Fibroblast of pulmonary artery (primary cell): ENCODE results near the gene PAQR5.
A peak's percentile ranks its signal among the peaks of the same experiment; 100 is the strongest.

ENCODE experiments used
- DNase-seq: peaks from one replicate; pipeline ENCODE4 v3.0.0-alpha.2; 2010; ENCODE audit warnings: low read depth
- H3K4me3 ChIP-seq: replicated peaks from 2 replicates; pipeline ENCODE4 v1.5.1; 2011; ENCODE audit warnings: low read depth, mild to moderate bottlenecking, control low read depth, low read length, moderate library complexity
- TF ChIP-seq, protein P1 (sequence below): IDR thresholded peaks from 2 replicates; pipeline ENCODE4 v1.5.1; 2011; ENCODE audit warnings: mild to moderate bottlenecking, control low read depth, low read length, inconsistent platforms; ENCODE audit errors: missing control alignments

The PAQR5 gene

DNA sequence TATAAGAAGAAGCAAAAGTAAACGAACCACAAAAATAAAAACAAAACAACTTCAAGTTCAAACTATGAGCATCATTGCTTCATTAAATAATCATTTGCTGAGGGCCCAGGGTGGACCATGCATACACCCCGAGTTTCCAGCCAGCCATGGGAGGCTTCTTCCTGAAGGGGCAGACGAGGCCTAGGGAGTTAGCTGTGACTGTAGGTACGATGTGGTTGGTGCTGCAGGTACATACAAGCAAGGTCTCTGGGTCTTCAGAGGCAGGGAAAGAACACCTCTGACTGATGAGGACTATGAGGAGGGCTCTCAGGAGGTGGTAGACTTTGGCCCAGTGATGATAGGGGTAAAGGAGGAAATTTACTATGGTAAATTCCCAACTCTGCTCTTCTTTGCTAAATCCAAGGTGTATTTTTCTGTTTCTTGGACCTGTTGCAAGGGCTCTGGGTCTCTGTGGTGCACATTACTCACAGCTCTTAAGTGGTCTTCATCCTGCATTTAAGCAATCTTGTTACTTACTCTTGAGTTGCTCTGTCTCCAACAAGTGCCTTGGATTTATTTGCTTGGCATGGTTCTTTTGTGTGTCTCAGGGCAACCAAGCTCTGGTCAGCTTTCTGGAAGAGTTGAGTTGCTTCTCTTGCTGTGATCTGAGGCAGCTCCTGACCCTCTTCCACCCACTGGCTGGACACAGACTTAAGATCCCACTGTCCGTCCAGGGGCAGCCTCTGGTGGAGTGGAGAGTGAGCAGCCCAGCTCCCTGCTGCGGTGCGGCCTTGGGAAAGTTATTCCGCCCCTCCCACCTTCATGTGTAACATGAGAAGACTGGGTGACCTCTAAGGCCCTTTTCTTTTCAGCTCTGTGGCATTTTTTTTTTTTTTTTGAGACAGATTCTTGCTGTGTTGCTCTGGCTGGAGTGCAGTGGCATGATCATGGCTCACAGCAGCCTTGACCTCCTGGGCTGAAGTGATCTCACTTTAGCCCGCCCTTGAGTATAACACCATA is 59.4 kb downstream of the PAQR5 start:
- TF ChIP-seq, protein P1, sequence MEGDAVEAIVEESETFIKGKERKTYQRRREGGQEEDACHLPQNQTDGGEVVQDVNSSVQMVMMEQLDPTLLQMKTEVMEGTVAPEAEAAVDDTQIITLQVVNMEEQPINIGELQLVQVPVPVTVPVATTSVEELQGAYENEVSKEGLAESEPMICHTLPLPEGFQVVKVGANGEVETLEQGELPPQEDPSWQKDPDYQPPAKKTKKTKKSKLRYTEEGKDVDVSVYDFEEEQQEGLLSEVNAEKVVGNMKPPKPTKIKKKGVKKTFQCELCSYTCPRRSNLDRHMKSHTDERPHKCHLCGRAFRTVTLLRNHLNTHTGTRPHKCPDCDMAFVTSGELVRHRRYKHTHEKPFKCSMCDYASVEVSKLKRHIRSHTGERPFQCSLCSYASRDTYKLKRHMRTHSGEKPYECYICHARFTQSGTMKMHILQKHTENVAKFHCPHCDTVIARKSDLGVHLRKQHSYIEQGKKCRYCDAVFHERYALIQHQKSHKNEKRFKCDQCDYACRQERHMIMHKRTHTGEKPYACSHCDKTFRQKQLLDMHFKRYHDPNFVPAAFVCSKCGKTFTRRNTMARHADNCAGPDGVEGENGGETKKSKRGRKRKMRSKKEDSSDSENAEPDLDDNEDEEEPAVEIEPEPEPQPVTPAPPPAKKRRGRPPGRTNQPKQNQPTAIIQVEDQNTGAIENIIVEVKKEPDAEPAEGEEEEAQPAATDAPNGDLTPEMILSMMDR: no peak
- no peak overlapping the region for H3K4me3 ChIP-seq
- DNase-seq: peak; percentile 20

DNA sequence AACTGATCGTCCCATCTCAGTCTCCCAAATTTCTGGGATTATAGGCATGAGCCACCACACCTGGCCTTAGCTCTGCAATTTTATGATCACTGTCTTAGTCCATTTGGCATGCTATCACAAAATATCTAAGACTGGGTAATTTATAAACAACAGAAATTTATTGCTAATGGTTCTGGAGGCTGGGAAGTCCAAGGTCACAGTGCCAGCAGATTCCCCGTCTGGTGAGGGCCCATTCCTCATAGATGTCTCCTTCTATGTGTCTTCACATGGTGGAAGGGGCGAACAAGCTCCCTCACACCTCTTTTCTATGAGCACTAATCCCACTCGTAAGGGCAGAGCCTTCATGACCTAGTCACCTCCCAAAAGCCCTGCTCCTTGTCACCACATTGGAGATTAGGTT is 60.1 kb downstream of the PAQR5 start:
- TF ChIP-seq, protein P1: no peak
- DNase-seq: no peak
- H3K4me3 ChIP-seq: no peak overlapping the region

DNA sequence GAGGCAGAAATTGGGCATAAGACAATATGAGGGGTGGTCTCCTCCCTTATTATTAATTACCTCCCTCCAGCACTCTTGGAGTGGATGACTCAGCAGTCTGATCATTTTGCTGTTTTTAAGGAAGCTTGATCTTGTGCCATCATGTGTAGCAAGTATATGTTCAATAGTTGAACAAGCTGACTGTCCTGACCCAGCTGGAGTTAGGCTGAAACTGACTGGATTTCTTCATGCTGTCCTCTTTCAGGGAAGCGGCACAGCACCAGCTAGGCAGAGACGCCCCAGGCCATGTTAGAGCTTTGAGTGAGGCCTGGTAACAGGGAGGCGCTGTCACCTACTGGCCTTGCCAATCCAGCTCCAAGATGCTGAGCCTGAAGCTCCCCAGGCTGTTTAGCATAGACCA is 61.0 kb downstream of the PAQR5 start:
- no peak overlapping the region for H3K4me3 ChIP-seq
- DNase-seq: peak; percentile 20
- TF ChIP-seq, protein P1: no peak

DNA sequence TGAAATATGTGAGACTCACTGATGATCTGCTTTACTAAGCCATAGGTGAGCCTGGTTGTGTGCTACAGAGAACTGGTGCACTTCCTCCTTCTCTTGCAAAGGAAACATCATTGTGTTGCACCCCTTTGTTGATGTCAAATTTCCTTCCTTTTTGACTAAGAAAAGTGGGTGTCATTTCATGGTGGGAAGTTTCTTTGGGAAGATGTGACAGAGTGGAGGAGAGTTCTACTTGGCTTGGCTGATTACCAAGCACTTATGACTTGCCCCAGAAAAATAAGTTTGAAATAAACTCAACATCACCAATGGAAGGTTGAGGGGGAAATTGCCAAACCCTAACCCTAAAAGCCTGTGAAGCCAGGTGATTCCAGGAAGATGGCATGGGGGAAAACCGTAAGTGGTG is 61.9 kb downstream of the PAQR5 start:
- TF ChIP-seq, protein P1: no peak
- no peak for DNase-seq
- no peak overlapping the region for H3K4me3 ChIP-seq

DNA sequence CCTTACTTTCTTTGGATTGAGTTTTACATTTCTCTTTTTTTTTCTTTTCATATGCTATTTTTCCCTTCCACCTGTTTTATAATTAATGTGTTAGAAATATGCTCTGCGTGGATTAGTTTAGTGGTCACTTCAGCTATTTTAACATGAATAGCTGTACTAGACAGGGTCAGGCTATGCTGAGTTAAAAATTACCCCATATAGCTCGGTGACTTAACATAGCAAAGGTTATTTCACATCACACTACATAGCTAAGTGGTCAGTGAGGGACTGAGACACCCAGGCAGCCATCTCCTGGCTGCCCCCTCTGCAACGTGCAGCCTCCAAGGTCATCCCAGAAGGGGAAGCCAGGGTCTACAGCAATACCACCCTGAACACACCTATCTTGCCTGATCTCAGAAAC is 68.5 kb downstream of the PAQR5 start:
- DNase-seq: no peak
- no peak overlapping the region for H3K4me3 ChIP-seq
- TF ChIP-seq, protein P1: no peak

DNA sequence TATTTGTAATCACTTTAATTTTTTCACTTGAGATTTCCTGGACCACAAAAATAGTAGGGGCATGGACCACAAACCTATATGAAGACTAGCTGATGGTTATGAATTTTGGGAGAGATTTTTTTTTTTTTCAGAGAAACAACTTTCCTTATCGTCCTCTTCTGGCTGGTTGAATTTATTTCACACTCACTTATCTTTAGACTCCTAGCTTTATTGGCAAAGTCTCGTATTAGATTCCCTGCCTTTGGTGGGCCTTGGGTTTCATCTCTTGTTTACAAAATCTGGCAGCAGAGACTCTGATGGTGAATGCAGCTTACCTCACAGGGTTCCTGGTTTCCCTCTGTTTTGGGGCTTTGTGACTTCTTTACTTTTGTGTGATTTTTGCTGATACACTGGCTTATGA is 70.9 kb downstream of the PAQR5 start:
- H3K4me3 ChIP-seq: no peak overlapping the region
- TF ChIP-seq, protein P1: no peak

More for the DNA sequence above, 70.9 kb downstream of the PAQR5 start:
- no peak for DNase-seq
